HG03575 (cell line): ENCODE results near the gene NMT1.

Source experiments
- ATAC-seq: cut with Tn5 transposase; IDR thresholded peaks from one replicate; pipeline ENCODE4 v1.9.1; 2021; ENCODE audit not compliant: unreplicated experiment, insufficient number of reproducible peaks, low FRiP score; ENCODE audit errors: extremely low read depth

Gene NMT1

DNA sequence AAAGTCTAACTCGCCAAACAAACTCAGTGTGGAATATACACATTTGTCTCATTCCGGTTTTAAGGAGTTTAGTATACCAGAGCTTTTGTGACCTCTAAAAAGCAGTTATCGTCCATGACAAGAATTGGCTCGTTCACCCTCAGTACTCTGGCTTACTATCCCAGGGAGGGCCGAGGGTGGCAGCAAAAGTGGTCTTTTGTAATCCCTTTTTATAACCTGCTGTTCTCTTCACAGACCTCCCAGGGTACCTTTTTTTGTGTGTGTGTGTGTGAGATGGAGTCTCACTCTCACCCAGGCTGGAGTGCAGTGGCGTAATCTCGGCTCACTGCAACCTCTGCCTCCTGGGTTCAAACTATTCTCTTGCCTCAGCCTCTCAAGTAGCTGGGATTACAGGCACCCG lies 8.9 kb downstream of the NMT1 start:
- ATAC-seq: no peak

DNA sequence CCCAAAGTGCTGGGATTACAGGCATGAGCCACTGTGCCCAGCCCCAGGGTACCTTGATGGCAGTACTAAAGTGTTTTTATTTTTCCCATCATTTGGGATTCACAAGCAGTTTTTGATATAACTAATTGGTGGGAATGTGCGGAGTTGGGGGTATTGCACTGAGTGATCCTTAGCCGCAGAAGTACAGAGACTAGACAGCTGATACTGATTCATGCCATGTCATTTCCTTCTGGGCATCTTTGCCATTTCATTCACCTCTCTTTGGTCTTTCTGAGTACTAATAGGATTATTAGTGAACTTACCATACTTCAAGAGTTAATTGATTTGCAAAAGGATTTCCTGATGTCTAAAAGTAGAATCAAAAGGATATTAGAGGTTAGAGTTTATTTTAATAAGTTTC lies 9.7 kb downstream of the NMT1 start:
- no peak for ATAC-seq

DNA sequence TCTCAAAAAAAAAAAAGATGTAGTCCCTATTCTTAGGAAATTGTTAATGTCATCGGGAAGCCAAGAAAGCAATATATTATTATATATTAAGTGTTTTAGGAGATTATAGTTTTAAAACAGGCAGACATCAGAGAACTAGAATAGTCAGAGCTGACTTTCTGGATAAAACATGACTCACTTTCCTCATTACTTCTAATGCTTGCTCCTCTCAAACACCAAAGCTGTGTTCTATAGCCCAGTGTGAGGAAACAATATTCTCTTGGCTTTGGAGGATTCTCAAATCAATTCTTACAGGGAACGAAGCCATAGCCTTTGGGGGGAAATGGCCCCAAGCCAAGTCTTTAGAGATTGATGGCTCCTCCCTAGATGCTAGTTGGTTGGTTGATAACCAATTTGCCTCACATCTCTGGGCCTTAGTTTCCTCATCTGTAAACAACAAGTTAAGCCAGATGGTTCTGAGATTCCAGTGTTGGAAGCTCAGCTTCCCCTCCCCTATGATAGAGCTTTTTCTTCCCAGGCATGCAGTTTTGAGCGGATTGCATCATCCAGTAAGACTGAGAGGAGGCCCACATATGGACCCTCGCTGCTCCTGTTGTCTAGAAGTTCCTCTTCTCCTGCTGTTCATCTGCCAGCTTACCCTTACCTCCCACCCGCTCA lies 12.4 kb downstream of the NMT1 start:
- ATAC-seq: no peak

DNA sequence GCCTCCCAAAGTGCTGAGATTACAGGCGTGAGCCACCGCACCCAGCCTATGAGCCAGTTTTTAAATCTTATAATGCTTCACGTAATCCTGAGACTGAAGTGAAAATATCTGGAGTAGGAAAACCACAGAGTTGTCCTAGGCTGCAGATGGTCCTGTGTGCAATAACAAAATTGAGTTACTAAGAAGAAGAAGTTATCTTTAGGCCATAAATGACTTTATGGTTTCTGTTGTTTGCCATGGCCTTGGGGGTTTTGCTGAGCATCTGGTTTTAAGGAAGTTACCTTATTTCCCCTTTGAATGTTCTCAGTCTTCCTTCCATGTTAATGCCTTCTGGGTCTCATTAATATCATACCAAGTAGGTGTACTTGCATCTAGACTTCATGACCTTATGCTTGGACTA lies 16.5 kb downstream of the NMT1 start:
- ATAC-seq: no peak

- no peak for ATAC-seq
Observed at GRCh38 chr17:45081047-45081703, 20.1 kb downstream of the NMT1 start.

DNA sequence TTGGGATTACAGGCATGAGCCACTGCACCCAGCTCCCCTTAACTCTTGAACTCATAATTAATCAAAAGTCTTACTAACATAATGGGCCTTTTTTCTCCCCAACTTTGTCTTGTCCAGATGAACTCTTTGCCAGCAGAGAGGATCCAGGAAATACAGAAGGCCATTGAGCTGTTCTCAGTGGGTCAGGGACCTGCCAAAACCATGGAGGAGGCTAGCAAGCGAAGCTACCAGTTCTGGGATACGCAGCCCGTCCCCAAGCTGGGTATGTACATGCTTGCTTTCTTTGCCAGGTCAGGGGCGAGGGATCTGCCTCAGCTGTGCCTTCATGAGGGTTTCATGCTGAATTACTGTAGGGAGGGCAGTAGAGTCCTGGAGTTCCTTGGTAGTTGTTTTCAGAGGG lies 25.3 kb downstream of the NMT1 start:
- no peak for ATAC-seq

DNA sequence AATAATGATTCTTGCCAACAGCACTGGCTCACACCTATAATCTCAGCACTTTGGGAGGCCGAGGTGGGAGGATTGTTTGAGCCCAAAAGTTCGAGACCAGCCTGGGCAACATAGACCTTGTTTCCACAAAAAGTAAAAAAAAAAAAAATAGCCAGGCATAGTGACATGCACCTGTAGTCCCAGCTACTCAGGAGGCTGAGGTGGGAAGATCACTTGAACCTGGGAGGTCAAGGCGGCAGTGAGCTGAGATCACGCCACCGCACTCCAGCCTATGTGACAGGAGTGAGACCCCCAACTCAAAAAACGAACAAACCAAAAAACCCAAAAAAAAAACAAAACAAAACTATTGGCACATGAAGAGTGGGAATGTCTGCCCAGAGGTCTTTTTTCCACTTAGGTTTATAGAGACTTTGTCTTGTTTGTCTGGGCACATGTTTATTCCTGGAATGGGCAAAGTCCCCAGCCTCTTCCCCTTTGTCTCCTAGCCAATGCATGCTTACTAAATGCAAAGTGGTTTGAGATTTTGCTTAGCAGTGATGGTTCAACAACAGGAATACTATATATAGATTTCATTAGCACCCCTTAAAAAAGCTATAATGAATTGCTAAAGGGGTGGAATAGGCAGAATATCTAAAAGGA lies 25.9 kb downstream of the NMT1 start:
- ATAC-seq: no peak

GRCh38 chr17:45087504-45087975 lies 26.4 kb downstream of the NMT1 start:
- no peak for ATAC-seq

DNA sequence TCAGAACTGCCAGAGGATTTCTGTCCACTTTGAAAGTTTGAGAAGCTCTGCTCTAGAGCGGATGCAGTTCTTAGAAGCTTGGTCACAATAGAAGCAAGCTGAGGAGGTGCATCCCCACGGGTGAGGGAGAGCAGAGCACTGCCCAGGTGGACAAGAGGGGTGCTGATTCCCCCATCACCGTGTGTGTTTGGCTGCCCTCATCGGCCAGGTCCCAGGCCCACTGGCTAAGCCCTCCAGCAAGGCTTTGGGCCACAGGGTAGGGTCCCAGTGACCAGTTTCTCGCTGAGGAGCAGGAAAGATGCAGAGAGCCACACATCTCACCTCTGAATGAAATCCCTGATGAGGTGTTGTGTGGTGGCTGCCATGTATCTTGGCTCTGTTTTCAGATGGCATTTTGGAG lies 26.9 kb downstream of the NMT1 start:
- no peak for ATAC-seq

DNA sequence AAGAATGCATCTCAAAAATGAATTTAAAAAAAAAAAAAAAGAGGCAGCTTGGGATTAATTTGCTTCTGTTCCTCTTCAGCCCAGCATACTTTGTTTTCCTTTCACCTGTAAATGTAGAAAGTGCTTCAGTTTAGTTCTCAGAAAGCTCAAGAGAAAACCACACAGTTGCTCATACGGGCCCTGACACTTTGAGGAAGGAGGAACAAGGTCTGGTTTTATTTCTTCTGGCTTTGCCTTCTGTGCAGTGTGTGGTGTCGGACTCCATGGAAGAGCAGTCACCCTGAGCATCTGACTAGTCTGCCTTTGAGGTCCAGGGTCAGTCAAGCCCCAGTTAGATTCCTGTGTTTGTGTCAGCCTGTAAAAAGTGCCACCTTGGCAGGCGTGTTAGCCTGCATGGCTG lies 27.6 kb downstream of the NMT1 start:
- no peak for ATAC-seq

DNA sequence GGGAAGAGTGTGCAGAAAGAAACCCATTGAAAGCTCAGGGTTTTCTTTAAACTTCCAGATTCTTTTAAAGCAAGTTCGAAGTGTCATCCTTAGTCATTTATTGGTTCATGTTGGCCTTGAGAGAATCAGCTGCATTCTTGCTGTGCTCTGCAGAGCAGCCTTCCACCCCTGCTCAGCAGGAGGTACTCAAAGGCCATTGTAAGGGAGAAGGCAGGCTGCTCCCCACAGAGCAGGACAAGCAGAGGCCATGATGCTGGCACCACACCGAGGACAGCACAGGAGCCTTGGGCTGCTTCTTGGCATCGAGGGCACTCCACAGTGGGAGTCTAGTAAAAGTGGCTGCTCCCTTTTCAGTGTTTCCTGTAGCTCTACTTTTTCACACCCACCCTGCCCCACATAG lies 29.6 kb downstream of the NMT1 start:
- no peak for ATAC-seq

DNA sequence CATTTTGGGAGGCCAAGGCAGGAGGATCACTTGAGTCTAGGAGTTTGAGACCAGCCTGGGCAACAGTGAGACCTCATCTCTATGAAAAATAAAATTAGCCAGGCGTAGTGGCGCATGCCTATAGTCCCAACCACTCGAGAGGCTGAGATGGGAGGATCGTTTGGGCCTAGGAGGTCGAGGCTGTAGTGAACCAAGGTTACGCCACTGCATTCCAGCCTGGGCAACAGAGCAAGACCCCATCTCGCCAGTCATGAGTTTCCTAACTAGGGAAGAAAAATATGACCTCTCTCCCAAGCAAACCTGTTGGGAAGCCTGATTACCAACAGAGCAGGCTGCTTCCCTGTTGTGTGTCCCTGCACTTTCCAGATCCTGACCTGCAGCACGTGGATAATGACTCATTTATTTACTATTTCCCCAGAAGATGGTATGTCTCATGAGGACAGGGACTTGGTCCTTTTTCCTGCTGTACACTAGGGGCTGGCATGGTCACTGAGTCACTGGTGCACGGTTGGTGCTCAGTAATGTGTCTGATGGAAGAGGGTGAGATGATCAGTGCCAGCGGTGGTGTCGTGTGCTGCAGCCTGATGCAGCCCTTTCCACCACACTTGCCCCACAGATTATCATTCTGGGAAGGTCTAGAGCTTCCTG lies 30.8 kb downstream of the NMT1 start:
- ATAC-seq: no peak

GRCh38 chr17:45092911-45093430 lies 31.9 kb downstream of the NMT1 start:
- no peak for ATAC-seq

GRCh38 chr17:45093444-45094110 lies 32.5 kb downstream of the NMT1 start:
- ATAC-seq: no peak

- no peak for ATAC-seq
Observed at GRCh38 chr17:45096141-45096540, 35.0 kb downstream of the NMT1 start.

DNA sequence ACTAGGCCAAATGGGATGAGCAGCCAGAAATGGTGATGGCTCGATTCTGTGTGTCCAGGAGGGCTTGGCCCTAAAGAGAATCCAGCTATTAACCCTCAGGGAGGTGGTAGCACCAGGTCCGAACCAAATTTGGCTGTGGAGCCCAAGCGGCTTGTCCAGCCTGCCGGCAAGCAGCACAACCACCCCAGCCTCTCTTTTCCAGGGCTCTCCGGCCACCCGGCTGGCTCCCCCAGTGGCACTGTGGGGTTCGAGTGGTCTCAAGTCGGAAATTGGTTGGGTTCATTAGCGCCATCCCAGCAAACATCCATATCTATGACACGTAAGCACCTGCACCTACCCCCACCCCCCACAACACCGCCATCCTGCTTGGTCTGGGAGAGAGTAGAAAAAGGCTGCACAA lies 35.8 kb downstream of the NMT1 start:
- no peak for ATAC-seq

- ATAC-seq: no peak
Observed at GRCh38 chr17:45098081-45098868, 37.2 kb downstream of the NMT1 start.

DNA sequence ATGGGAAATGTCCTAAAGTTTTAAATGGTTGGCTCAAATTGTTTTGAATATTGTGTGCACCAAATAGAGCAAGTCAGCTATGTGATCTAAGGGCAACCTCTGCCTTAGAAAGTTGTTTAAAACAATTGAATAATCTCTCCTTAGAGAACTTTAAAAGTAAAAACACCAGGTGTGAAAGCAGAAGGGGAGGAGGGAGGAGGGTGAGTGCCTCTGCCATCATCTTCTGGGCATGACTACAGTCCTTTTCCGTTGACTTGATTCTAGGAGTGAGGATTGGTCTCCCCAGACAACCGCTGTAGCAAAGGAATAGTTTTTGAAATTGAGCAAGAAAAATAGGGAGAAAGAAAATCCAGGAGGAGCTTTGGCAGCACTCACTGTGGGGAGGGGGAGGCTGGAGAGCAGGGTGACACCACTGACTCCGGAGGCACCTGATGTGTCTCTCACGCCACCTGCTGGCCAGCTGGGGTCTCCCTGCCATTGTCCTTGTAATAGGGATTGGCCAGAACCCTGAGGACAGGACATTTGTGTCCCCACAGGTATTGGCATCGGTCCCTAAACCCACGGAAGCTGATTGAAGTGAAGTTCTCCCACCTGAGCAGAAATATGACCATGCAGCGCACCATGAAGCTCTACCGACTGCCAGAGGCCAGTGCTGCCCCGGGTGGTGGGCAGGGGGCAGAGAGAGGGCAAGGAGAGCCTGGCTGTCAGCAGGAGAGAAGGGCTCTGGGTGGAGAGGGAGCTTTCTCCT lies 37.9 kb downstream of the NMT1 start:
- no peak for ATAC-seq
